GM13976 (cell line): ENCODE results near the gene SPOCD1.

Source experiments
- DNase-seq: peaks from one replicate; pipeline ENCODE4 v3.0.0; 2012; ENCODE audit warnings: low spot score
- in situ Hi-C: fragments of 300-500 bp; cut with MboI; formaldehyde crosslinking; loops from one replicate; pipeline ENCODE4 v1.12.0; 2022; ENCODE audit warnings: low sequenced_read_pairs, mixed read lengths, inconsistent platforms; ENCODE audit not compliant: unreplicated experiment
- TF ChIP-seq, protein P1 (sequence below): IDR thresholded peaks from 2 replicates; pipeline ENCODE4 v1.5.1; 2012; ENCODE audit warnings: borderline replicate concordance, mild to moderate bottlenecking; ENCODE audit not compliant: insufficient read depth; ENCODE audit errors: extremely low read depth, missing control alignments, control extremely low read depth

SPOCD1 gene

DNA sequence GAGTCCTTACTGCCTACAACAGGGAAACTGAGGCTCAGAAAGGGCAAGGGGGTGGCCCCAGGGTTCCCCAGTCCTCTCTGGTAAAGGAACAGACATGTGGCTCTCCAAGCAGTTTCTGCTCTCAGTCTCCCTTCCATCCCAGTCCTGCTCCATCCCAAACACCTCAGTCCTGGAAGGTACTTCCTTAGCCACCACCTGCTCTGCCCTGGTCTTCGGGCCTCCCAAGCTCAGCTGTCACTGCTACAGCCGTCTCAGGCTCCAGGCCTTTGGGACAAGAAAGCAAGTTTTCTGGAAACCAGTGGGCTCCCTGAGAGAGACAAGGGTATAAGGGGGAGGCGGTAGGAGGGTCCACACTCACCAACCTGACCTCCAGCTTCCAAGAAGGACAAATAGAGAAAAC lies 28.6 kb downstream of the SPOCD1 start:
- no peak for DNase-seq
- in situ Hi-C loops, result no loop called here
- TF ChIP-seq, protein P1, sequence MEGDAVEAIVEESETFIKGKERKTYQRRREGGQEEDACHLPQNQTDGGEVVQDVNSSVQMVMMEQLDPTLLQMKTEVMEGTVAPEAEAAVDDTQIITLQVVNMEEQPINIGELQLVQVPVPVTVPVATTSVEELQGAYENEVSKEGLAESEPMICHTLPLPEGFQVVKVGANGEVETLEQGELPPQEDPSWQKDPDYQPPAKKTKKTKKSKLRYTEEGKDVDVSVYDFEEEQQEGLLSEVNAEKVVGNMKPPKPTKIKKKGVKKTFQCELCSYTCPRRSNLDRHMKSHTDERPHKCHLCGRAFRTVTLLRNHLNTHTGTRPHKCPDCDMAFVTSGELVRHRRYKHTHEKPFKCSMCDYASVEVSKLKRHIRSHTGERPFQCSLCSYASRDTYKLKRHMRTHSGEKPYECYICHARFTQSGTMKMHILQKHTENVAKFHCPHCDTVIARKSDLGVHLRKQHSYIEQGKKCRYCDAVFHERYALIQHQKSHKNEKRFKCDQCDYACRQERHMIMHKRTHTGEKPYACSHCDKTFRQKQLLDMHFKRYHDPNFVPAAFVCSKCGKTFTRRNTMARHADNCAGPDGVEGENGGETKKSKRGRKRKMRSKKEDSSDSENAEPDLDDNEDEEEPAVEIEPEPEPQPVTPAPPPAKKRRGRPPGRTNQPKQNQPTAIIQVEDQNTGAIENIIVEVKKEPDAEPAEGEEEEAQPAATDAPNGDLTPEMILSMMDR, result no peak

DNA sequence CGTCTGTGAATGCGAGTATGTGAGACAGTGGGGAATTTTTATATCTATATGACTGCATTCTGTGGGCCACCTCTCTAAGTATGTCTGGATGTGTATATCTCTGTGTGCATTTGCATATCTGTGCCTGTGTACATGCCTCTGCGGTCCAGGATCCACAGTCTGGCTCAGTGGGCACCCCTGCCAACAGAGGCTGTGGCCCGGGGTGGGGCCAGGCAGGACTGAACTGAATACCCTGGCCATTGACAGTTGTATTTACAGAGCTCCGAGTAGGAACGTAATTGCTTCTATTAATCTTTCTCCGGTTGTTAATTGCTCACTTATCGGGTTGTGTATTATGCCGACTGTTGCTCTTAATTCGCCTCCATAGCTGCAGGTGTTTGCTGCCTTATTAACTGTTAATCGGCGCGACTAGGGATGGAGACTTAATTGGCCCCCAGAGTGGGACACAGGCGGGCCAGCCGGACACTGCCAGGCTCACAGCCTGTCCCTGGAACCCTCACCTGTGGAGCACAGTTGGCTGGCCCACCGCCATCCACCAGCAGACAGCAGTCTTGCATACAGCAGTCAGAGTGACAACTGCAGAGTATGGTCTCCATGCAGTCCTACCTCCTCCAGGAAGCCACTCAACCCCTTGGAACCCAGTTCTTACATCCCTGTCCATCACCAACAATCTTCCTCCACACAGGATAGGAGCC lies 29.3 kb downstream of the SPOCD1 start:
- TF ChIP-seq, protein P1, result no peak
- no peak for DNase-seq
- in situ Hi-C loops, result no loop called here

DNA sequence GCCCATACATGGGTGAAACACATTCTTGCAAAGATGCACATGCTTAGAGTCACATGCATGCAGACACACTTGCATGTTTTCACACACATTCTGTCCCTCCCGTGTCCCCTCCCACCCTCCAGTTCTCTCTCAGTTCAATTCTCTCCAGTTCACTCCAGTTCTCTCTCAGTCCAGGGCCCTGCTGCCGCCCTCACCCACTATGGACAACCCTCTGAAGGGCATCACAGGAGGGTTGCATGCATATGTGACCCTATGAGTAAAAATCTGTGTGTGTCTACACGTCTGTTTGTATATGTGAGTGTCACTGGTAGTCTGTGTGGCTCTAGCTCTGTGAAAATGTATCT lies 29.9 kb downstream of the SPOCD1 start:
- in situ Hi-C loops, result no loop called here
- TF ChIP-seq, protein P1, result no peak
- DNase-seq, result no peak

DNA sequence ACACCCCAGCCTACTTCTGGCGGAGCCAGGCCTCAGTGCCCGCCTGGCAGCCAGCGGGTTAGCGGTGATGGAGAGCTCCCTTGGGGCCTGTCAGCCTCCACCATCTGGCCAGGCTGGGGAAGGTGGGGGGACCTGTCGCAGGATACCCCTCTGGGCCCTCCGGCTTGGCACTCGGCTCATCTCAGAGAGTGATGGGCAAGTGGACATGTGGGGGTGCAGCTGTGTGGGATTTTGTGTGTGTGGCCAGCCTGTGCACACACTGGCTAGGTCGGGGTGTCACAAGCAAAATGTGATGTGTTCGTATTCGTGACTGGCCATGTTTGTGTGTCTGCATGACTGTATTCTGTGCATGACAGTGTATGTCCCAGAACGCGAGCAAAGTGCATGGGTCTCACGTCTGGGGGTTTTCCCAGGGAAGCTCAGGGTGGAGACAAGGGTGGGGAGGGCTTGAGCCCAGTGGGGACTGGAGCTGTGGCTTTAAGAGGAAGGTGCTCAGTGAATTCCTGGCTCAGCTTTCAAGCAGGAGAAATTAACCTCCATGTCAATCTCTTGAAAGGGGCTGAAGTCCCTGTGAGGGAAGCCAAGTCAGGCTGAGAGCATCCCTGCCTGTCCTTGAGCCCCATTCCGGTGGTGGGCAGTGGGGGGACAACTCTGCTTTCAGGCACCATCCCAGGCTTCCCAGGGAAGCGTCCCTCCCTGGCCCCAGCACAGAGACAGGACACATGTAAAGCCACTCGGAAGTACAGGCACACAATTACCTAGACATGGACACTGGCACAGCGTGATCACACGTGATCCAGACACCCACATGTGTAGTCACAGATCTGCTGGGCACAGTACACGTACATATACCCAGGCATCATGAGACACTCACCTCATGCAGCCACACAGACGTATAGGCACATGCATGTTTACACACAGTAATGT lies 30.5 kb downstream of the SPOCD1 start:
- no peak for DNase-seq
- in situ Hi-C loops, result no loop called here
- TF ChIP-seq, protein P1, result no peak

DNA sequence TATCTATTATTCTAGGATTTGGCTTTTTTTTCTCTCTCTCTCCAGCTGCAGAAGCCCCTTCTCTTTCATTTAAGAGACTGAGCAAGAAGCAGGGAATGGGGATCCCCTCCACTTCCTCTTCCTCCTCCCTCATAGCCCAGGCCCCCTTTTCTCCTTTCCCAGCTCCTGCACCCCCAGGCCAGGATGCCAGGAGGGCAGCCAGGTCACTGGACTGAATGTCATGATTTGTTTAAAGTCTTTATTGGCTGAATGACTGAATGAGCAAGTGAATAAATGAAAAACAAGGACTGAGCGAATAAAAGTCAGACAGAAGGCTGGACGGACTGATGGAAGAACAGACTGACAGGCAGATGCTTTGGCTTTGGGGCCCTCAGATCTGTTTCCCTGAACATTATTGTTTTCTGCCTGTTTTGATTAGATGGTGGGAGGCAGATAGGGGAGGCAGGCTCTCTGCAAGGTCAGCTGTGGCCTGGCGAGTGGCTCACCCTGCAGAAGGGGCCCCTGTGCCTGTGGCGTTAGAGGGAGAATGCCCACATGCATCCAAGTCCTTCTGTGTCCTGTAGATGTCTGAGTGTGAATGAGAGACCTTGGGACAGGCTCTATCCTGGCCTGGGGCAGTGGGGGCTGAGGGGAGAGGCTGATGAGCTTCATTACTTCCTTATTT lies 31.3 kb downstream of the SPOCD1 start:
- in situ Hi-C loops, result no loop called here
- TF ChIP-seq, protein P1, result no peak
- DNase-seq, result no peak

DNA sequence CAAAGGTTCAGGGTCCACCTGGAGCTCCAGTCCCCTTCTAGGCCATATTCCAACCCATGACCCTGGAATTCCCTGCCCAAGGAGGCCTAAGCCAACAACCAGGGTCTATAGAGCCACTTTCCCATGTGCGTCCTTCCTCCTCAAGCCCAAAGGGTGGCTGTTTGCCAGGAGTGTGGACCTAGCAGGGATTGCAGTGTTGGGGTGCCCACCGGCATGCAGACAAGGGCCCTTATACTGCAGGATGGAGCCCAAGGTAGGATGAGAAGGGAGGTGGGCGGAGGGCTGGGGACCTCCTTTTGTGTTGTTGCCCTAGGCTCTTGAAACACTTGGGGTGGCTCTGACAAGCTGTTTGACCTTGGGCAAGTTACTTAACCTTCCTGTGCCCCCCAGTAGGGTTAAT lies 32.0 kb downstream of the SPOCD1 start:
- no peak for DNase-seq
- TF ChIP-seq, protein P1, result no peak
- in situ Hi-C loops, result no loop called here
